Measurements from ENCODE around the gene ZNF563.
"Not testable (repeated sequence)": the region's sequence is repeated elsewhere in the genome, so short reads cannot be mapped to it uniquely, and the experiment has no call there.

ZNF563 gene

DNA sequence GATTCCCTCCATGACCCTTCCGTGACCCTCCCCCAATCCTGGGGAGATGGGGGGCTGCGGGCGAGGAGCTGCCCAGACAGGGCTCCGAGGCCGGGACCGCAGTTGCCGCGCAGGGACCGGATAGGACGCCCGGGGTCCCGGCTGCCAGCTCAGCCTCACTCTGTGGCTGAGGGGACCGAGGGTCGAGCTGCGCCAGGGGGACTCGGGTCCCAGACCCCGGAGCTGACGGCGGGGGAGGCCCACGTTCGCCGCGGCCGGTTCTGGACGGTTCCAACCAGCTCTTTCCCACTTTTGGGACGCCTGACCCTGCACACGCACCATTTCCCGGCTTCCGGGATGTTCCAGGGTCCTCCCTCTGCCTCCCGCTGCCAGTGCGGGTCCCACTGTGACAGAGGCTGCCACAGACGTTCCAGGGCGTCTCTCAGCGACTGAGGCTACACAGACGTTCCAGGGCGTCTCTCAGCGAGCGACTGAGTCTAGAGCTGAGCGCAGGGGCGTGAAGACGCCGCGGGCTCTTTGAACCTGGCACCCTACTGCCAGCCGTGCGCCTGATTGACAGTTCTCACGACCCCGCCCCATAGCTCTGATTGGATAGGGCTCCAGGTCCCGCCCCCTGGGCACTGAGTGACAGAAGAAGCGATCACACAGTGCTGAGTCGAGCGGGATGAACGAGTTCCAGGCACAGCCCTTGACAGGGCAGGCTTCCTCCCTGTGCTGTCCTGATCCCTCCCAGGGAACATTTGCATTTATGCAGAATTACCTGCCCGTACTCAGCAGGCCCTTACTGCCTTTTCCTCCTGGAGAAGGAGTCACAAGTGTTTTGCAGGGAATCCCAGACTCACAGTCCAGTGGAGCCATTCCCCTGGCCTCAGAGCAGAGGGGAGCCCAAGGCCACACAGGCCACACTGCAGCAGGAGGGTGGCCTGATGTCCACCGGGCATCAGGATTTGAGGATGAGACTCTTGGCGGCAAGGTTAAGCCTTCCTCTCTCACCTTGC, at the start of gene ZNF563:
ZNF563 (minus strand) TSS at position 472 of the 998 bp plus-strand sequence; CDS start at position 321, 151 bp downstream.
- in situ Hi-C loops (cut with HindIII; ENCODE audit: low sequenced_read_pairs): no loop called here

DNA sequence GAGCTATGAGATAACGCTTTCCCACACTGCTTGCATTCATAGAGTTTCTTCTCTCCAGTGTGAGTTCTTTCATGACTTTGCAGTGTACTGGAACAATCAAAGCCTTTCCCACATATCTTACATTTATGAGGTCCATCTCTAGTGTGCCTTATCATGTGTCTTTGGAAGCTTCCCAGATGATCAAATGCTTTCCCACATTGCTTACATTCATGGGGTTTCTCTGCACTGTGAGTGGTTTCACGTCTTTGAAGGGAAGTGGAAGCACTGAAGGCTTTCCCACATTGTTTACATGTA, 47.0 kb upstream of the ZNF563 start:
- in situ Hi-C loops (cut with HindIII; ENCODE audit: low sequenced_read_pairs): no loop called here

DNA sequence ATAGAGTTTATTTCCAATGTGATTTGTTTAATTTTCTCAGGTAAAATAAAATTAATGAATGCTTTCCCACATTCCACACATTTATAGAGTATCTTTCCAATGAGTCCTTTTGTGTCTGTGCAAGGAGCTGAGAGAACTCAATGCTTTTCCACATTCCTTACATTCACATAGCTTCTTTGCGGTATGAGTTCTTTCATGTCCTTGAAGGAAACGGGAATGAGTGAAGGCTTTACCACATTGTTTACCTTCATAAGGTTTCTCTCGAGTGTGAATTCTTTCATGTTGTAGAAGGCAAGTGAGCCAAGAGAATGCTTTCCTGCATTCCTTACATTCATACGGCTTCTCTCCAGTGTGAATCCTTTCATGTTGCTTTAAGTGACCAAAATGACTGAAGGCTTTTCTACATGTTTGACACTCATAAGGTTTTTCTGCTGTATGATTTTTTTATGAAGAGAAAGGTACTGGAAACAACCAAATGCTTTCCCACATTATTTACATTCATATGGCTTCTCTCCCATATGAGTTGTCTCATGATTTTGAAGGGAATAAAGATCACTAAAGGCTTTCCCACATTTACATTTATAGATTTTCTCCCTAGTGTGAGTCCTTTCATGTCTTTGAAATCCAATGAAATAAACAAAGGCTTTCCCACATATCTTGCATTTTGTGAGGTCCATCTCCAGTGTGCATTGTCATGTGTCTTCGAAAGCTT, 46.5 kb upstream of the ZNF563 start:
- in situ Hi-C loops (cut with HindIII; ENCODE audit: low sequenced_read_pairs): no loop called here

DNA sequence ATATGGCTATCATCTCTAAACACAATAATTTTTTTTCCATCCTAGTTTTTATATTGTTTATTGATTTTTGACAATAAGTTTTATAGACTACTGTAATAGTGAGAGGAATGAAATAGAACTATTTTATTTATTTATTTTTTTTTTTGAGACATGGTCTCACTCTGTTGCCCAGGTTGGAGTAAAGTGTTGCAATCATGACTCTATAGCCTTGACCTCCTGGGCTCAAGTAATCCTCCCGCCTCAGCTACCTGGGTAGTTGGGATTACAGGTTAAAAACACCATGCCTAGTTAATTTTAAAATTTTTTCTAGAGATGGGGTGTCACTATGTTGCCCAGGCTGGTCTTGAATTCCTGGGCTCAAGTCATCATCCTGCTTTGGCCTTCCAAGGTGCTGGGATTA, 40.6 kb upstream of the ZNF563 start:
- in situ Hi-C loops (cut with HindIII; ENCODE audit: low sequenced_read_pairs): loop anchor here (5.0 kb wide), 1 partner anchor 102 kb away; no protein-coding TSS in a partner anchor

DNA sequence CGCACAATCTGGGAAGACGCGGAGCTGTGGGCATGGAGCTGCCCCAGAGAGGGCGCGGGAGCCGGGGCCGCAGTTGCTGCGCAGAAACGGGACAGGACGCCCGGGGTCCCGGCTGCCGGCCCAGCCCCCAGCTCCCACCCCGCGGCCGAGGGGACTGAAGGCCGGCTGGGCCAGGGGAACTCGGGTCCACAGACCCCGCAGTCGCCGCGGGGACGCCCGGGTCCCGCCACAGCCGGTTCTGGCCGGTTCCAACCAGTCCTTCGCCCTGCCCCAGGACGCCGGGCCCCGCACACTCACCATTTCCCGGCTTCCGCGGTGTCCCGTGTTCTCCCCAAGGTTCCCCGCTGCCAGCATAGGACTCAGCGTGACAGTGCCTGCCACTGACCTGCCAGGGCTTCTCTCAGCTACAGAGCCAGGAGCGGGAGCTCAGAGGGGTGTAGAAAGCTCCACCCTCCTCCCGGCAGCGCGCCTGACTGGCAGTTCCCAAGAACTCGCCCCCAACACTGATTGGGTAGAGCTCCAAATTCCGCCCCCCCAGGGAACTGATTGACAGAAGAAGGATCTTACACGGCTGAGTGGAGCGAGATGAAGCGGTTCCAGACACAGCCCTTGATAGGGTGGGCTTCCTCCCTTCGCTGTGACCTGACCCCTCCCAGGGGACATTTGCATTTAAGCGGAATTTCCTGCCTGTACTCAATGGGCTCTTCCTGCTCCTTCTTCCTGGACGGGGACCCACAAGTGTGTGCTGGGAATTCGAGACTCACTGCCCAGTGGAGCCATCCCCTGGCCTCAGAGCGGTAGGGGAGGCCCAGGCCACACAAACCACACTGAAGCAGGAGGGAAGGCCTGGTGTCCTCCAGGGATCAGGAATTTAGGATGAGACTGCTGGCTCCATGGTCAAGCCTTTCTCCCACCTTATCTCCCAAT, 32.1 kb upstream of the ZNF563 start, which contains the start of gene ZNF442:
ZNF442 (minus strand) TSS at position 448 of the 927 bp plus-strand sequence. CDS start 2,052 bp downstream, outside the sequence.
- in situ Hi-C loops (cut with HindIII; ENCODE audit: low sequenced_read_pairs): no loop called here

DNA sequence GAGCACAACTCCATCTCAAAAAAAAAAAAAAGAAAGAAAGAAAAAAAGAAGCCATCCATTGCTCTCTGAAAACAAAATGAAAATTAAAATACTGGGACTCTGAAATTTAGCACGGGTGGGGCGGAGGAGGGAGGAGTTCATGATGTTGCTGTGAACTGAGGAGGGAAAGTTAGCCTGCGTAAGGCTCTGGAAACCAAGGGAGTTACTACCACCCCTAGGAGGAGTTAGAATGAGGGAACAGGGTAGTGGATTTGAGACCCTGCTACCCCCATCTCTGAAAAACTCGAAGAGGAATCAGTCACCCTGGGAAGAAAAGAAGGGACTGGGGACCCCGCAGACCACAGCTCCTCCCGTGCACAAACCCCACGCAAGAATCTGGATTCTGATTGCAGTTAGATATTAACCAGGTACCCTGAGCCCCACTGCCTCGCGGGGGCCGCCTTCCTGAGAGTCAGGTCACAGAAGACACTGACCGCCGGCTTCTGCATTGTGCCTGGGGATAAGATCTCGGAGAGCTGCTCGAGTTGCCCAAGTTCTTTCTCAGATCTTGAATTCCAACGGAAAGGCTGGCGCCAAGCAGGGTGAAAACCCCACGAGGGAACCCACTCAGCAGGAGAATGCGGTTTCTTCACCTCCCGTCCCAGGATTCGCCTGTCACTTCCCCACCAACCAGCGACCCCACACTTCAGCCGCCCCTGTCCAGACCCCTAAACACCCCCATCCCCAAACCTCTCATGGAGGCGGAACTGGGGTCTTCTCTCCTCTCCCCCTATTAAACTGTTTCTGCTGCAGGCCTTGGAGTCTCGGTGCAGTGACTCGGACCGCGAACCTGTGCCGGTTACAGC, 31.2 kb upstream of the ZNF563 start:
- in situ Hi-C loops (cut with HindIII; ENCODE audit: low sequenced_read_pairs): no loop called here

DNA sequence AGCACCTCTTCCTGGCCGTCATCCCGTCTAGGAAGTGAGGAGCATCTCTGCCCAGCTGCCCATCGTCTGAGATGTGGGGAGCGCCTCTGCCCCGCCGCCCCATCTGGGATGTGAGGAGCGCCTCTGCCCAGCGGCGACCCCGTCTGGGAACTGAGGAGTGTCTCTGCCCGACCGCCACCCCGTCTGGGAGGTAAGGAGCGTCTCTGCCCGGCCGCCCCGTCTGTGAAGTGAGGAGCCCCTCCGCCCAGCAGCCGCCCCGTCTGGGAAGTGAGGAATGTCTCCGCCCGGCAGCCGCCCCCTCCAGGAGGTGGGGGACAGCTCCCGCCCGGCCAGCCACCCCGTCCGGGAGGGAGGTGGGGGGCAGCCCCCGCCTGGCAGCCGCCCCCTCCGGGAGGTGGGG, 28.8 kb upstream of the ZNF563 start:
- in situ Hi-C loops (cut with HindIII; ENCODE audit: low sequenced_read_pairs): not testable (repeated sequence)

DNA sequence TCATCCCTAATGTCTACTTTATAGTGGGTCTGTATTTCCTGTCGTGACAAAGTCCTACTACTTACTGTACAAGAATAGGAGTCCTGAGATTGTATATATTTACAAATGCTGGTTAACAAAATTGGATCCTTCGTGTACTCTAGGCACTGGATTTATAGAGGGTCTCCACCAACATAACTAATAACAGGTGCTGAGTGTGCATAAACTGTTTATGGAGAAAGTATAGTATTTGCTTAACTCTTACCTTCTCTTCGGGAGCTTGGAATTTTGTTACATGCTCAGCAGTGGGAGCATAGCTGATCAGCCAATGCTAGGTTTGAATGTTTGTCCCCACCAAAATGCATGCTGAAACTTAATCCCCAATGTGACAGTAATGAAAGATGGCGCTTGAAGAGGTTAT, 19.9 kb upstream of the ZNF563 start:
- in situ Hi-C loops (cut with HindIII; ENCODE audit: low sequenced_read_pairs): no loop called here

DNA sequence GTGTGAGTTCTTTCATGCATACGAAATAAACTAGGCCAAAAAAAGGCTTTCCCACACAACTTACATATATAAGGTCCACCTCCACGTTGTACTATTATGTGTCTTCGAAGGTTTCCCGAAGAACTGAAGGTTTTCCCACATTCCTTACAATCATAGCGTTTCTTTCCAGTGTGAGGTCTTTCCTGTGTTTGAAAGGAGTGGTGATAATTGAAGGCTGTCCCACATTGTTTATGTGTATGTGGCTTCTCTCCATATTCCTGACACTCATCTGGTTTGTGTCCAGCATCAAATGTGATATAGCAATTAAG, 17.4 kb upstream of the ZNF563 start:
- in situ Hi-C loops (cut with HindIII; ENCODE audit: low sequenced_read_pairs): no loop called here

DNA sequence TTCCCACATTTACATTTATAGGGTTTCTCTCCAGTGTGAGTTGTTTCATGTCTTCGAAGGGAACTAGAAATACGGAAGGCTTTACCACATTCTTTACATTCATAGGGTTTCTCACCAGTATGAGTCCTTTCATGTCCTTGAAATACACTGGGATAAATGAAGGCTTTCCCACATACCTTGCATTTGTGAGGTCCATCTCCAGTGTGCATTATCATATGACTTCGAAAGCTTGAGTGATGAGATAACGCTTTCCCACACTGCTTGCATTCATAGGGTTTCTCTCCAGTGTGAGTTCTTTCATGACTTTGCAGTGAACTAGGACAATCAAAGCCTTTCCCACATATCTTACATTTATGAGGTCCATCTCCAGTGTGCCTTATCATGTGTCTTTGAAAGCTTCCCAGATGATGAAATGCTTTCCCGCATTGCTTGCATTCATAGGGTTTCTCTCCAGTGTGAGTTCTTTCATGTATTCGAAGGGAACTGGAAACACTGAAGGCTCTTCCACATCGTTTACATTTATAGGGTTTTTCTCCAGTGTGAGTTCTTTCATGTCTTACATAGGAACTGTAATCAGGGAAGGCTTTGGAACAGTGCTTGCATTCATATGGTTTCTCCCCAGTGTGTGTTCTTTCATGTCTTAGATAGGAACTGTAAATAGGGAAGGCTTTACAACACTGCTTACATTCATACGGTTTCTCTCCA, 16.9 kb upstream of the ZNF563 start:
- in situ Hi-C loops (cut with HindIII; ENCODE audit: low sequenced_read_pairs): no loop called here

DNA sequence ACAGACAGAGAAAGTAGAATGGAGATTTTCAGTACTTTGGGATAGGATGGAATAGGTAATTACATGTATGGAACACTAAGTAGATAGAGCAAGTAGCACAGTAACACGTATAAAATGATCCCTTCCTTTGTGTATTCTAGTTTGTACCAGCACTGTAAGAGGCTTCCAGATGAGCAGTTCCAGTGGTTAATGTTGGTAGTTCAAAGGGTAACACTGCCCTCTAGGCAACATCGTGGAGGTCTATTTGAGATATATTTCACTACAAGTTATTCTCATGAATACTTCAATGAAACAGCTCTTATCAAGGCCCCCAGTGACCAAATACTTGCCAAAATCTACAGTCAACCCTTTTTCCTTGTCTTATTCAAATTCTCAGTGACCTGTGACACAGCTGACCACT, 13.5 kb upstream of the ZNF563 start:
- in situ Hi-C loops (cut with HindIII; ENCODE audit: low sequenced_read_pairs): no loop called here

DNA sequence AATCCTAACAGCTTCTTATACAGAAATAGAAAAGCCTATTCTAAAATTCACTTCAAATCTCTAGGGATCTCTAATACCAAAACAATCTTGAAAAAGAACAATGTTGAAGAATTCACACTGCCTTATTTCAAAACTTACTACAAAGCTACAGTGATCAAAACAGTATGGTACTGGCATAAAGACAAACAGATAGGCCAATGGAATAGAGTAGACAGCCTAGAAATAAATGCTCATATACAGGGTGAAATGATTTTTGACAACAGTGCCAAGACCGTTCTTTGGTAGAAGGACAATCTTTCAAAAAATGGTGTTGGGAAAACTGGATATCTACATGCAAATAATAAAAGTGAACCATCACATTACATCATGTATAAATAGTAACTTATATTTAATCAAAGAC, 11.8 kb upstream of the ZNF563 start:
- in situ Hi-C loops (cut with HindIII; ENCODE audit: low sequenced_read_pairs): no loop called here

DNA sequence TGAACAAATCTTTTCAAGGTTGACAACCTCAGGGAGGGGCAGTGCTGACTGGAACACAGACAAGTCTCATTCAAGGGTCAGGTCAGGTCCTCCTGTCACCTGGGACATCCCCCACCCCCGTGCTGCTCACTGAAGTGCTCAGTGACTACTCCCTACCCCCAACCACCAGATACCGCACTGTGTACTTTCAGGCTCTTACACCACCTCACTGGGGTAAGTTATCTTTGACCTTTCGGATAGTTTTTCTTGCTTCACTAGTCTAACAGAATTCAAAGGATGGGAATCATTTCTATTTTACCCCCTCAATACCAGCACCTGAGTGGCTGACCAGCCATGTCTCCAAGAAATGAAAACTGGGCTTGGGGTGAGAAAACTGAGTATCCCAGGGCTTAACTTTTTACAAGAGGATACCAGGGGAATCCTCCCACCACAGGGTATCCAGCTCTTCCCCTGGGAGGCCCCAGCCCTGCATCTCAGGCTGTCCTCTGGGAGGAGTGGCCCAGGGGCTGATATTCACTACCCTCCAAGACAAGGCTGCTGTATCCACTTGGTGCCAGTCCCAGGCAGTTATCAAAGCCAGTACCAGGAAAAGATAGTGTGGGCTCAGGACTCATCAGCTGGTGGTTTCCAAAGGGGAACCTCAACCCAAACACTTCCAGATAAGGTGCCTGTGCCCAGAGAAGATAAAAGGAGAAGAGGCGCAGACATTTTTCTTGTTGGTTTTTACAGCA, 2.1 kb downstream of the ZNF563 start:
- in situ Hi-C loops (cut with HindIII; ENCODE audit: low sequenced_read_pairs): no loop called here

DNA sequence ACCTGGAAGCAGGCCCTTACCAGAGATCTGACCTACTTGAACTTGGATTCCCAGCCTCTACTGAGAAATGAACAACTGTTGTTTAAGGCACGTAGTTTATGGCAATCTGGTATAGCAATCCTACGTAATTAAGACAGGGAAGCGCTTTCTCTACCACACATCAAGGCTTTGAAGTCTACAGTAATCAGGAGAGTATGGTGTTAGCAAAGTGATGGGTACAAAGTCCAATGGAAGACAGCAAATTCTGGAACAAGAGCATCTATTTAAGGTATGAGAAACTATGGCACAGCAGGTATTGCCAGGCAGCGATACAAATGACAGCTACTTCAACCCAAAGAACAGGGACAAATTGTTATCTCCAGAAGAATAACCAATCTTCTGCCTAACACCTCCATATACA, 3.1 kb downstream of the ZNF563 start:
- in situ Hi-C loops (cut with HindIII; ENCODE audit: low sequenced_read_pairs): no loop called here

DNA sequence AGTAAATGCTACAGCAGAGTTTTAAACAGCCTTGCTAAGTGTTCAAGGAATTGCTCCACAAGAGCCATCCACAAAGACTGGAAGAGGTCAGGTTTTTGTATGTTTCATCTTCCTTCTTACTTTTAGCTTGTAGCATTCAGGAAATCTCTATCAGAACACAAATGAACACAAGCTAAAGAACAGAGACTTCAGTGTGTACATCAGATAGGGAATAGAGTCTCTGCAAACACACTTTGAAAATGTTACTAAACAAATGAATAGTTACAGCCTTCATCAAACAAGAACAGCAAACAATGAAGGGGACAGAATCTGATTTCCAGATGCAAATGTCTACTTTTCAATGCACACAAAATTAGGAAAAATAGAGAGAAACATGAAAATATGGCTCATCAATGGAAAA, 7.7 kb downstream of the ZNF563 start:
- in situ Hi-C loops (cut with HindIII; ENCODE audit: low sequenced_read_pairs): no loop called here

DNA sequence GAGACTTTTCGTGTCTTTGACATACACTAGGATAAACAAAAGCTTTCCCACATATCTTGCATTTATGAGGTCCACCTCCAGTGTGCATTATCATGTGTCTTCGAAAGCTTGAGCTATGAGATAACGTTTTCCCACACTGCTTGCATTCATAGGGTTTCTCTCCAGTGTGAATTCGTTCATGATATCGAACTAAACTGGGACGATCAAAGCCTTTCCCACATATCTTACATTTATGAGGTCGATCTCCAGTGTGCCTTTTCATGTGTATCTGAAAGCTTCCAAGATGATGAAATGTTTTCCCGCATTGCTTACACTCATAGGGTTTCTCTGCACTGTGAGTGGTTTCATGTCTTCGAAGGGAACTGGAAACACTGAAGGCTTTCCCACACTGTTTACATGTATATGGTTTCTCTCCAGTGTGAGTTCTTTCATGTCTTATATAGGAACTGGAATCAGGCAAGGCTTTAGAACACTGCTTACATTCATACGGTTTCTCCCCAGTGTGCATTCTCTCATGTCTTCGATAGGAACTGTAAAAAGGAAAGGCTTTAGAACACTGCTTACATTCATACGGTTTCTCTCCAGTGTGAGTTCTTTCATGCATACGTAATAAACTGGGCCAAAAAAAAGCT, 14.5 kb downstream of the ZNF563 start:
- in situ Hi-C loops (cut with HindIII; ENCODE audit: low sequenced_read_pairs): no loop called here

DNA sequence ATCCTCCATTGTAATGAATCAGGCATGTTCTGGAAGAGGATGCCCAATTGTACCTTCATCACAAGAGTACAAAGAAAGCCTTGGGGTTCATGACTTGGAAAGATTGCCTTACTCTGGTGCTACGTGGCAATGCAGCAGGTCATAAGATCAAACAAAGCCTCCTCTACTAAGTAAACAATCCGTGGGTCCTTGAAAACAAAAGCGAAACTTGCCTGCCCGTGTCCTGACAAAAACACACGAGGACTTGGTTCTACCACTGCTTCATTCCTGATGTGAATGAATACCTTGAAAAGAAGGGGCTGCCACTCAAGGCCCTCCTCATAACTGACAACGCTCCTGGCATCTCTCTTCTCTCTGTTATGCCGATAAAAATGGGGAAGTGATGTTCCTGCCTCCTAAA, 18.9 kb downstream of the ZNF563 start:
- in situ Hi-C loops (cut with HindIII; ENCODE audit: low sequenced_read_pairs): no loop called here

DNA sequence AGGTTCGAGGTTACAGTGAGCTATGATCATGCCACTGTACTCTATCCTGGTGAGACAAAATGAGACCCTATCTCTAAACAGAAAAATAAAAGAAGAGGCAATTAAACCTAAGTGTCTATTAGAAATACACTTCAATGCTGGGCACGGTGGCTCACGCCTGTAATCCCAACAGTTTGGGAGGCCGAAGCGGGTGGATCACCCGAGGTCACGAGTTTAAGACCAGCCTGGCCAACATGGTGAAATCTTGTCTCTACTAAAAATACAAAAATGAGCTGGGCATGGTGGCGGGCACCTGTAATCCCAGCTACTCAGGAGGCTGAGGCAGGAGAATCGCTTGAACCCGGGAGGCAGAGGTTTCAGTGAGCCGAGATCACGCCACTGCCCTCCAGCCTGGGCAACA, 24.5 kb downstream of the ZNF563 start:
- in situ Hi-C loops (cut with HindIII; ENCODE audit: low sequenced_read_pairs): not testable (repeated sequence)
